NCI-H187 treated with DMSO at 0.1 percent for 48 hours (cell line): ENCODE data around the gene ARMC3.
"Not testable (repeated sequence)": the region's sequence is repeated elsewhere in the genome, so short reads cannot be mapped to it uniquely, and the experiment has no call there.

Experiments used
- DNase-seq: peaks from one replicate; lab custom pipeline; 2025; lab: John Stamatoyannopoulos, UW

Gene ARMC3

DNA sequence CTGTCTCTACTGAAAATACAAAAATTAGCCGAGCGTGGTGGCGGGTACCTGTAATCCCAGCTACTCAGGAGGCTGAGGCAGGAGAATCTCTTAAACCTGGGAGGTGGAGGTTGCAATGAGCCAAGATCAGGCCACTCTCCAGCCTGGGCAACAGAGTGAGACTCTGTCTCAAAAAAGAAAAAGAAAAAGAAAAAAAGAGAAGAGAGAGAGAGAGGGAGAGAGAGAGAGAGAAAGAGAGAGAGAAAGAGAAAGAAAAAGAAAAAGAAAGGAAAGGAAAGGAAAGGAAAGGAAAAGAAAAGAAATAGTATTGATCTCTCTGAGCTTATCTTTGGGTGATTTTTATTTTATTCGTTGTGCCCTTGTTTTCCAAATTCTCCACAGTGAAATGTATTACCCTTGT, 1.2 kb downstream of the ARMC3 start:
- DNase-seq, result not testable (repeated sequence)

DNA sequence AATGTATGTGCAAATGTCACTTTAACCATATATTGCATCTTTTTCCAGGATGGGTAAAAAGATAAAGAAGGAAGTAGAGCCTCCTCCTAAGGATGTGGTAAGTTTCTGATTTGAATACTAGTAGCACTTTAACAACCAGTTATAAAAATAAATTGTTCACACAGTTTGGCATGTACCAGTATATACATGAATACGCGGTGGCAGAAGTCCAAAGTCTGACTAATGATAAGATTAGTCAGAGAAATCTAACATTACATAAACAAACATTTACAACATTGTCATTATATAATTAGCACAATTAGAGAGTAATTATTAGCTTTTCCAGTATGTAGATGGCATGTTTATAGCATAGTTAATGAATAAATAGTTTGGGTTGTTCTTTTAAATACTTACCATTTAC, 4.1 kb downstream of the ARMC3 start:
- DNase-seq, result no peak

DNA sequence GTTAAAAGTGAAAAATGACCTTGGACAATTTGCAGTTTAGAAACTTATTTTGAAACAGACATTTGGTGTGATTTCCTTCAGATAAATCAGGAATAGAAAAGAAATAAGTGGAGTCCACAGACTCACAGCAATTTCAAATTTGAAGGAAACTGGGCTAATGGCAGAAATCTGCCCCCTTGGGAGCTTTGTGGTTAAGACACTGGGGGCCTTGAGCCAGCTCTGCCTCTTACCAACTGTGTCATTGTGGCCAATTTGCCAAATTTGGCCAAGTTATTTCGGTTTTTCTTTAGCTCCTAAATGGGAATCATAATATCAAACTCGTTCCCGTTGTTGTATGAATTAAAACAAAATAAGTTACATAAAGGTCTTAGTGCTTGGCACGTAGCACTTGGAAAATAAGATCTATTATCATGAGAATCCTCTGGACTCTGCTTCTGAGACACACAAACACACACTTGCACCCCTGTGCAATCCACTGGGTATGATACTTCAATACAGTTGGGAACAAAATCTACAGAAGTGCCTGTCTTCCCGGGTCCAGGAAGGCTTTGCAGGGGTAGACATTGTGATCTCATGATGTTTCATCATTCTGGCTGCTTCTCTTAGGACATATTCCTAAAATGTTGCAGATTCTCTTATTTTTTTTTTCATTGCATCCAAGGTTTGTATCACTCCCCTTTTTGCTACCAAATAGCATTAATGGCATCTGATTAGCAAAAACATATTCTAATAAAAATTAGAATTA, 4.9 kb downstream of the ARMC3 start:
- no peak for DNase-seq

DNA sequence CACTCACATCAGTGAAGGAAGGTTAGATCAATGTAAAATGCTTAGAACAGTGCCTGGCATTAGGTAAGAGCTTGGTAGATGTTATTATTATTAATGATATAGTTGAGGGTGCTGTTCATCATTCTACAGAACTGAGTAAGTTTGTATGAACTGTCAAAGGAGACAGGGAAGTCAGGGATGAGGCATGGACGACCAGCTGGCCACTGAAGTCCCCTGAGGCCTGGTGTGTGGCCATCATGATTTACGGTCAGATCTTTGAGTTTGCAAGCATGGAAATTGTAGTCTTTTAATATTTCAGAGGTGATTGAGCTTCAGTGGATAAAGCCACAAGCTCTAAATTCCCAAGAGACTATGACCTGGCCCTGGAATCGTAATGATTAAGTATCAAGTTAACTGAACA, 6.9 kb downstream of the ARMC3 start:
- DNase-seq, result no peak

DNA sequence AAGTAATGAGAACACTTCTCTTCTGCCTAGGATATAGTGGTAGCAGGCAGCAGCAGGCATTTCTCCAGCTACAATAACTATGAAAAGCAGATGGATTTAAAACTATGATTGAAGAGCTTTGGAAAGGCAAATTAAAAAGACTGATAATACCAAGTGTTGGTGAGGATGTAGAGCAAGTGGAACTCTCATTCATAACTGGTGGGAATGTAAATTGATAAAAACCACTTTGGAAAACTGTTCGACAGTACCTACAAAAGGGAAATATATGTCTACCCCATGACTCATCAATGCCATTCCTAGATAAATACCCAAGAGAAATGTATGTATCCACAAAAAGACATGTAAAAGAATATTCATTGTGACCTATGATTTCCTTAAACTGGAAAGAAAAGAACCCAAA, 14.6 kb downstream of the ARMC3 start:
- no peak for DNase-seq

GRCh38 chr10:22945934-22946673, 18.3 kb downstream of the ARMC3 start:
- no peak for DNase-seq

- DNase-seq, result no peak
Measured at GRCh38 chr10:22954970-22955369, 27.1 kb downstream of the ARMC3 start.

DNA sequence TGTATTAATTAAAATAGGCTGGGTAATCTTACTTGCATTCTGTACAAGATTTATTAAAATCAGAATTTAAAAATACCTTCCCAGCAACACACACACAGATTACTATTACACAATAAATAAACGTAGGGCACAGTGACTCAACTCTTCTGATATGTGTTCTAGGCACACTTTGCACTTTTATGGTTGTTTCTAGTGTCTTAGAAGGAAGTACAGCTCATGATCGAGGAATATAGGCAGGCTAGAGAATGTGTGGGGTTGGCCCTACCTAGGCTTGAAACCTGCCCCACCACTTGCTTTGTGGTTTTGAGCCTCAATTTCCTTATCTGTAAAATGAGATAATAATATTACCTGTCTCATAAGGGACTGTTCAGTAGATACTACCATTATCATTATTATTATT, 30.5 kb downstream of the ARMC3 start:
- DNase-seq, result no peak

DNA sequence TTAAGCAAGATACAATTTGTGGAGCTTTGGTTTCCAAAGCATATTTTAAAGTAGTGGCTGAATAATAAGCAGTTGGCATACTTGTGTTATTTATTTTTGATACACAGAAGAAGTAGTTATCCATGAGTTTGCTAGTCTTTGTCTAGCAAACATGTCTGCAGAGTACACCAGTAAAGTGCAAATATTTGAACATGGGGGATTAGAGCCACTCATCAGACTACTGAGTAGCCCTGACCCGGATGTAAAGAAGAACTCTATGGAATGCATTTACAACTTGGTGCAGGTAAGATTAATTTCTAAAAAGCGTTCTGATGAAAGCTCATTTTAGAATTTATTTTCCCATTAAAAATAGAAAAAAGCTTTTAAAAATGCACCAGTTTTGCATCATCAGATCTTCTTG, 31.4 kb downstream of the ARMC3 start:
- no peak for DNase-seq

- no peak for DNase-seq
Measured at GRCh38 chr10:22959950-22960349, 32.1 kb downstream of the ARMC3 start.

DNA sequence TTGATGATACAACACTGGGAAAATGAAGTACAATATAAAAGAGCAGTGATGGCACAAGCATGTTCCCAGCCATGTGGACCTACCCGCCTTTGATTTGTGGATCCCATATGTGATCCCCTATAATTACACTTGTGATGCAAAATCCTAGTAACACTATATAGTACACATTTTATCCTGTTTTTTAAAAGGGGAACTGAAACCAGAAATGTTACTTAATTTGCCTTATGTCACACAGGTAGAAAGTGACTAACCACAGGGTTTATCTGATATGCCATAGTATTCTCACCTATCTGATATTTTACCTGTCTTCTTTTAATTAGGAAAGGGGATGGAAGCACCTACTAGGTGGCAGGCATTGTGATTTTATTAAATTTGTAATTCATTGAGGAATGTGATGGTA, 35.0 kb downstream of the ARMC3 start:
- no peak for DNase-seq

DNA sequence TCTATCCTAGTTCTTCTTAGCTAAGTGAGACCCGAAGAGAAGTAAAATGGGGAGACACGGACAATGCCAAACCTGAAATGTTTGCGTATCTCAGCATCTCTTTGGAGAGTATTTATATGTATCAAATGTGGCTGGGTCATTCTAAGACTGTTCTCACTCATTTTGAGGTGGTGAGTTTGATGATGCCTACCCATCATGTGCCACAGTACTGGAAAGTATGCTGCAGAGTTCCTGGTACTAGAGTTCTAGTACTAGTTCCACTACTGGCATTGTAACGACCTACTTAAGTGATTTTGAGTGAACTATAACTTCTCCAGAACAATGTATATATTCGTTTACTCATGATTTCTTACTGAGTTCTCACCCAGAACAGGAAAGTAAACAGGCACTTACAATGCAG, 41.9 kb downstream of the ARMC3 start:
- DNase-seq, result no peak

GRCh38 chr10:22976534-22976933, 48.7 kb downstream of the ARMC3 start:
- no peak for DNase-seq

DNA sequence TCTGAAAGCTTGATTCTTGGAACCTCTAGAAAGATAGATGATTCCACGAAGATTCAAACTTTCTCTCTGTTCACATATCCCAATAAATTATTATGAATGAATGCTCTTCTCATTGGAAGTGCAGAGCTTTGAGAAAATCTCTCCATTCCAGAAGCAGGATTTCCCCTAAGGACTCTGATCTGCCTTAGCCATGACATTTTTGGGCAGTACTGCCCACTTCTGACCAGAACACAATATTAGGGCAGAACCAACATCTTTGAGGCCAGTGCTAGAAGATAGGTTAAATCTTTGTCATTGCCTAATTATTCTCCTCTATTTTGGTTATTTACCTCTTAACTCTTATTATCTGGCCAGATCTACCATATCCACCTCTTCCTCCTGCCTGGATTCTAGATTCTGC, 49.9 kb downstream of the ARMC3 start:
- DNase-seq, result no peak

- no peak for DNase-seq
Measured at GRCh38 chr10:22978287-22978686, 50.4 kb downstream of the ARMC3 start.

DNA sequence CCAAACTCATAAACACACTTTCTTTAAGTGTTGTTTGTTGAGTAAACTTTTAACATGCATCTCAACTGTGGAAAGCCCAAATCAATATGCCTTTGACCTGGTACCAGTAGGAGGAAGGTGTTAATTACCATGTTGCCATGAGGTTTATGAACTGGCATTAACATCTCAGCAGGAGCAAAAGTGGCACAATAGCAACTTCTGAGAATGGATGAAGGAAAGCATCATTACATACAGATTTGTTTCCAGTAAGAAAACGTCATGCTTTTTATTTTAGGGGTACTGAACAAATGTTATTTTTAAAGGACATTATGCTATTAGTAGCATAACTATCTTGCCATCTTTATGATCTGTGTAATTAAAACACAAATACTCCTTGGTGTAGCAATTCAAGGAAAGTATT, 51.1 kb downstream of the ARMC3 start:
- DNase-seq, result no peak

DNA sequence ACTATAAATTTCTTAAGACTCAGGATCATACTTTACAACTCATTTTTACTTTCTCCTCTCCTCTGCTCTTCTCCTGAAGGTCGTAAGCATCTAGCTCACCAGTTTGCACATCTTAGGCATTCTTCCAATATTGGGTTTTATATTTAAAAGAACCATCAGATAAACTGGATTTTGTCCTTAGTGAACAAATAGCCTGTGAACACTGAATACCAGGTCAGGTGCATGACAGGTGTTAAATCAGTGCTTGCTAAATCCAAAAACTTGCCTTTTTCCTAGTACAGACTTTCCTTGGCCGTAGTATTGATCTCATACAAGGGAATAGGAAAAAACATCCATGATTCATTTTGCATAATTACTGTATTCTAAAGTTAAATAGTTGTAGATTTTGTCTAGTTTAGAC, 53.0 kb downstream of the ARMC3 start:
- DNase-seq, result no peak

DNA sequence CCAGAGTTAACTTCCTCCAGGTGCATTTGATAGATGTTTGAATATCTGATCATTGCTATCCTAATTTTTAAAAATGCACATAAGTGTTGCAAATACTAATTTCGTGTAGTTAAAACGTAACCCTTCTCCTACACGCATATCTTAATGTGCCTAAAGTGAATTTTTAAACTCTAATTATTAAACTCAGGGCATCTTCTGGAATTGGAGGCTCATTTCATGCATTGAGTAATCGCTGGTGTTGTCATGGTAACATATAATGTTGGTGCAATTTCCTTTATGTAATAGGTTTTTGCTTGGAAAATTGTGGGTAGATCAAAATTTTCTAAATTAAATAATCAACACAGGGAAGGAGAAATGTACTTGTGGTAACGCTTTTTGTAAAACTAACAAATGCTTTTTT, 56.2 kb downstream of the ARMC3 start:
- no peak for DNase-seq

DNA sequence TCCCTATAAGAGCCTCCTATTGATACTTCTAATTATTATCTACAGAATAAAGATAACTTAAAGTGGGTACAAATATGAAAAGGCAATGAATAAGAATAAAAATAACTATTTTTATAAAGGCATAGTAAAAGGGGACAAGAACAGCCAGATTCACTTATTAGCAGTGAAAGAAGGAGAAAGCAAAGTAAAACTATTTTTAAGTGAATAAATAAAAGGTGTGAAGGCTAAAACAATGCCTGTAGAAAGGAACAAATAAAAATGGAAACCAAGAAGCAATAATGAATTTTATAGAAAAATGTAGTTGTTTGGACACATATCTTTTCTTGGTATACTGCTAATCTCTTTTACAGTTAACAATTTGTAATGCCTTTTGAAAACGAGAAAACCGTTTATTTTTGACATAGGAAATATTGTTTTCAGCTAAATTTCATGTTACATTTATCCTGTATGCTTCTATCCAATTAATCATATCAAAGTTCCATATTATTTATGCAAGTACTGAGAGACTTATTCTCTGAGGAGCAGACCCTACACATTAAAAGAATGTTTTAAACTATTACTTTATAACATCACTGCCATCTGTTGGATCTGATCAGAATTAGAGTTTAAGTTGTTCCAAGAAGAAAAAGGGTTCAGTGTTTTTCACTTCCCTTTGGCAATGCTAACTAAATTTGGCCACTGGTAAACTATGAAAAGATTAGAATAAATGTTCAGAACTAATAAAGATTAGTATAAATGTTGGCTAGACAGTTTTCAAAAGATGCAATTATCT, 59.1 kb downstream of the ARMC3 start:
- no peak for DNase-seq

DNA sequence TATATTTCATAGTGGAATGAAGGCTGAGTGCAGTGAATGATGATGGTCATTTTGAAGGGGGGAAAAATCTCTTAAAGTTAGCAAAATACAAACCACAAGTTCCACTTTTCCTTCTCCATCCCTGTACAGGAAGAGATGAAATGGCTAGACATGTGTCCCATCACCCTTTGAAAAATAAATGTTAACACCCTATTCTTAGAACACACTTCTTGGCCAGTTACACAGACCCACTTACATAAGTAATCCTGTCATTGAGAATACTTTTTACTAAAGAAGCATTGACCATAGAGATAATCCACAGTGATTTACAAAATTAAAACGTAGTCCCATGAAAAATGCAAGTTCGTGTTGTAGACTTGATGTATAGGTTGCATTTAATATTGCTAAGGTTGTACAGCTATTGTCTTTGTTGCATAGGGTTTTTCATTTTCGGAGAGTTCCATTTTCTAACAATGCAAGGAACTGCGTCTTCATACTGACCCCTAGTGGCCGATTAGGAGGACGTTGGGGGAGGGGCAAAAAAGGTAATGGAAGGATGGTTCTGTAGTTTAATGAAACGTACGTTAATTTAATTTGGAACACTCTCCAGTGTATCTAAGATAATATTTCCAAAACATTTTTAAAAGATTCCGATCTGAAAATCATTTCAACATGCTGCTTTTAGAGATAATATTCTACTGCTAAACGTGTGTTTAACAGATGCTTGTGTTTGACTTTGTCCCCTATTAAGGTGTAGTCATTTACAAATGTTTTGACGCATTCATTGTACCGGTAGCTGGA, 60.9 kb downstream of the ARMC3 start:
- DNase-seq, result no peak

DNA sequence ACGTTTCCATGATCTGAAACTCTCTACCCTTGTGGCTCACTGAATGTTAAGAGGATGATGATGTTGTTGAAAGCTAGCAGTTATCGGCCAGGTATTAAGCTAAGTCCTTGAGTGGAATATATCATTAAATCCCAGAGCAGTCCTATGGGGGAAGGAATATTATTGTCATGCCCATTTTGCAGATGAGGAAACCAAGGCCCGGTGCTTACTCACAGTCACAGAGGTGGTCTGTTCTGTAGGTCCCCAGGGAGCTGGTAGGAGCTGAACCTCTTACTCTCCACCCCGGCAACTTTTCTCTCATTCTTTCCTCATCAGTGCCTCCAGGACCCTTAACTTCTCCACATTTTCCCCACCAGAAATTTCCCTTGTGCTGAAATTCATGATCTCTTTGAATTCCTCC, 62.6 kb downstream of the ARMC3 start:
- DNase-seq, result no peak

DNA sequence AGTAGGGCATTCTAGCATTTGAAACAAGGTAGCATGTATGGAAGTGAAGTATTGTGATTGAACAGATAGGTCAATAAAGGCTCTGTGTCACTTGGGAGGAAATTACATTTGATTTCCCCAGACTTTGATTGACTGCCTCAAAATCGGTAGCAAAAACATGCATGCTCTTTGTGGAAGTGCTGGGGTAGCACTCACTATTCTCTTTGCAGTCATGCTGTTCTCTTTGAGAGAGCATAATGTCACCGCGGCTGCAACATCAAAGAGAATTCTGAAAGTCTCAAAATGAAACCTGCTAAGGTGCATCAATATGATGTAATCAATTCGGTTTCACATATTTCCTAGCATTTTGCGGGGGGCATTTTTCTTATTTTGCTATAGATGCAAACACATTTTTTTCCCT, 64.2 kb downstream of the ARMC3 start:
- DNase-seq, result no peak
